Duodenal mucosa (tissue), 2 donors: ENCODE results near the gene PPP1CA.
A peak's percentile ranks its signal among the peaks of the same experiment; 100 is the strongest.

Experiments used
- H3K27ac ChIP-seq: one replicate; pipeline ENCODE4 v1.7.0; 2013; ENCODE audit warnings: low read depth, low read length
- H3K27me3 ChIP-seq, 2 donors: one replicate each; pipeline ENCODE4 v1.7.0; 2013; ENCODE audit warnings: low read length in 2 of 2, control low read depth in 1 of 2; ENCODE audit not compliant: insufficient read depth in 2 of 2, control insufficient read depth in 1 of 2
- H3K36me3 ChIP-seq, 2 donors: one replicate each; pipeline ENCODE4 v1.7.0; 2013; ENCODE audit warnings: low read length in 2 of 2, control low read depth in 1 of 2; ENCODE audit not compliant: insufficient read depth in 2 of 2, control insufficient read depth in 1 of 2
- H3K4me1 ChIP-seq, 2 donors: one replicate each; pipeline ENCODE4 v1.7.0; 2013; ENCODE audit warnings: low read length in 2 of 2, control low read depth in 1 of 2; ENCODE audit not compliant: insufficient read depth in 2 of 2, control insufficient read depth in 1 of 2
- H3K4me3 ChIP-seq, 2 donors: one replicate each; pipeline ENCODE4 v1.7.0; 2013; ENCODE audit warnings: low read length in 2 of 2, low read depth in 1 of 2
- H3K9ac ChIP-seq, 2 donors: one replicate each; pipeline ENCODE4 v1.7.0; 2013; ENCODE audit warnings: low read length in 2 of 2, low read depth in 1 of 2
- H3K9me3 ChIP-seq, 2 donors: one replicate each; pipeline ENCODE4 v1.7.0; 2013; ENCODE audit warnings: low read length in 2 of 2, control low read depth in 1 of 2; ENCODE audit not compliant: control insufficient read depth in 1 of 2

Gene PPP1CA

DNA sequence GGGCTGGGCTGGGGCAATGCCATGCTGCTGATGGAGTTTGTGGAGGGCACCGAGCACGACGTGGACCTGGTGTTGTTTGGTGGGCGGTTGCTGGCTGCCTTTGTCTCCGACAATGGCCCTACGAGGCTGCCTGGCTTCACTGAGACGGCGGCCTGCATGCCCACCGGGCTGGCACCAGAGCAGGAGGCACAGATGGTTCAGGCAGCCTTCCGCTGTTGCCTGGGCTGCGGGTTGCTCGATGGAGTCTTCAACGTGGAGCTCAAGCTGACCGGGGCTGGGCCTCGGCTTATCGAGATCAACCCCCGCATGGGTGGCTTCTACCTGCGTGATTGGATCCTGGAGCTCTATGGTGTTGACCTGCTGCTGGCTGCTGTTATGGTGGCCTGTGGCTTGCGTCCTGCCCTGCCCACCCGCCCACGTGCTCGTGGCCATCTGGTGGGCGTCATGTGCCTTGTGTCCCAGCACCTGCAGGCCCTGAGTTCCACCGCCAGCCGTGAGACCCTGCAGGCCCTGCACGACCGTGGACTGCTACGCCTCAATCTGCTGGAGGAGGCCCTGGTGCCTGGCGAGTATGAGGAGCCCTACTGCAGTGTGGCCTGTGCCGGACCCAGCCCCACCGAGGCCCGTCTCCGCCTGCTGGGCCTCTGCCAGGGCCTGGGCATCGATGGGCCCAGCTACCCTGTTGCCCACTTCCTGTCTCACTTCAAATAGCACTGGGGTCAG, 22.4 kb upstream of the PPP1CA start:
- no peak overlapping the region for H3K27ac ChIP-seq
- H3K36me3 ChIP-seq: no peaks in the 10 kb centered on the region
- peaks cover 7 to 28% of the 10 kb centered on the region in 2 donors for H3K4me1 ChIP-seq
- no peaks in the 10 kb centered on the region for H3K27me3 ChIP-seq
- no peak overlapping the region for H3K9ac ChIP-seq
- H3K9me3 ChIP-seq: no peaks in the 10 kb centered on the region
- no peak overlapping the region for H3K4me3 ChIP-seq

DNA sequence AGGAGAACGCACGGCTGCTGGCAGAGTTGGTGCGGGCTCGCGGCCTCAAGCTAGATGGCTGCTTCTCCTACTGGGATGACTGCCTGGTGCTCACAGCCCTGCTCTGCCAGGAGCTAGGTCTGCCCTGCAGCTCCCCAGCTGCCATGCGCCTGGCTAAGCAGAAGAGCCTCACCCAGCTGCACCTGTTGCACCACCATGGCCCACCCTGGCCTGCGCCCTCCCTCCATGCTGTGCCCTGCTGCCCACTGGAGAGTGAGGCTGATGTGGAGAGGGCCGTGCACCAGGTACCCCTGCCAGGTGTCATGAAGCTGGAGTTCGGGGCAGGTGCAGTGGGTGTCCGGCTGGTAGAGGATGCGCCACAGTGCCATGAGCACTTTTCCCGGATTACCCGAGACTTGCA, 21.8 kb upstream of the PPP1CA start:
- Histone ChIP-seq H3K27me3 (no peaks in the 10 kb centered on the region), H3K36me3 (no peaks in the 10 kb centered on the region), H3K4me1 (peaks cover 5 to 26% of the 10 kb centered on the region in 2 donors), H3K27ac (no peak overlapping the region), H3K9me3 (no peaks in the 10 kb centered on the region), H3K9ac (no peak overlapping the region), H3K4me3 (no peak overlapping the region)

GRCh38 chr11:67422891-67423290, 21.2 kb upstream of the PPP1CA start:
- Histone ChIP-seq H3K9me3 (no peaks in the 10 kb centered on the region), H3K27ac (no peak overlapping the region), H3K4me1 (peaks cover 5 to 26% of the 10 kb centered on the region in 2 donors)

DNA sequence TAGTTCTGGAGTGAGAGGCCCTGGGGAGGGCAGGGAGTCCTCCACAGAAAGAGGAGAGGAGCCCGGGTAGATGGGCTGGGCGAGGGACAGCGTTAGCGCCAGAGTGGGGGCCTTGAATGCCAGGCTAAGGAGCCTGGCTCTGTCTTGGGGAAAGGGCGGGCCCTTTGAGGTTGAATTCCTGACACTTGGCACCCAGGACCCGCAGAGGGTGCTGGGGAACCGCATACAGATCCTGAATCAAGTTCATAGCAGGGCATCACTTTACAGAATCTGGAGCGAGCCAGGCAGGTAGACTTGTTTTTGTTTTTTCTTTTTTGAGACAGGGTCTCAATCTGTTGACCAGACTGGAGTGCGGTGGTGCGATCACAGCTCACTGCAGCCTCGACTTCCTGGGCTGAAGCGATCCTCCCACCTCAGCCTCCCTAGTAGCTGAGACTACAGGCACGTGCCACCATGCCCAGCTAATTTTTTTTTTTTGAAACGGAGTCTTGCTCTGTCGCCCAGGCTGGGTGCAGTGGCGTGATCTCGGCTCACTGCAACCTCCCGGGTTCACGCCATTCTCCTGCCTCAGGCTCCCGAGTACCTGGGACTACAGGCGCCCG, 19.9 kb upstream of the PPP1CA start:
- Histone ChIP-seq H3K9ac (no peak overlapping the region), H3K9me3 (no peaks in the 10 kb centered on the region), H3K4me3 (peak overlapping the region; percentile 44 to 68), H3K27ac (no peak overlapping the region), H3K36me3 (no peaks in the 10 kb centered on the region), H3K4me1 (peaks cover 9 to 20% of the 10 kb centered on the region in 2 donors), H3K27me3 (no peaks in the 10 kb centered on the region)

More at GRCh38 chr11:67422891-67423290, 21.2 kb upstream of the PPP1CA start:
- Histone ChIP-seq H3K36me3 (no peaks in the 10 kb centered on the region), H3K4me3 (no peak overlapping the region), H3K9ac (no peak overlapping the region), H3K27me3 (no peaks in the 10 kb centered on the region)

DNA sequence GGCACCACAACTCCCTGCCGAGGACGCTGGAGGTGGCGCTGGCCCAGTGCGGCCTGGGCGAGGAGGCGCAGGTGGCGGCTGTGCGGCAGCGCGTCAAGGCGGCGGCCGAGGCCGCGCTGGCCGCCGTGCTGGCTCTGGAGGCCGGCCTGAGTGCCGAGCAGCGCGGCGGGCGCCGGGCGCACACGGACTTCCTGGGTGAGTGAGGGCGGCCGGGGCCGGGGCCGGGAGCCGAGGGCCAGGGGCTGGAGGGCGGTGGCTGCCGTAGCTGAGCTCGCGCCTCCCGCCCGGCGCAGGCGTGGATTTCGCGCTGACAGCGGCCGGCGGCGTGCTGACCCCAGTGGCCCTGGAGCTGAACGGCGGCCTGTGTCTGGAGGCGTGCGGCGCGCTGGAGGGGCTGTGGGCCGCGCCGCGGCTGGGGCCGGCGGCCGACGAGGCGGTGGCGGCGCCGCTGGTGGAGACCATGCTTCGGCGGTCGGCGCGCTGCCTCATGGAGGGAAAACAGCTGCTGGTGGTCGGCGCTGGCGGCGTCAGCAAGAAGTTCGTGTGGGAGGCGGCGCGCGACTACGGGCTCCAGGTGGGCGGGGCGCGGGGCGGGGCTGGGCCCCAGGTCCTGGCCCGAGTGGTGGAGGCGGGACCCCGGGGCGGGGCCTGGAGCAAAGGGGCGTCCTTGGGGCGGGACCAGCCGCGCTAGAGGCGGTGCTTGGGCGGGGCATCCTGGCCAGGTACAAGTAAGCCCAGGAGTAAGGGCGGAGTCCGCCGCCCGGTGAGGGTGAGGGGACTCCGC, 19.2 kb upstream of the PPP1CA start:
- Histone ChIP-seq H3K27me3 (no peaks in the 10 kb centered on the region), H3K27ac (peak overlapping the region; percentile 93), H3K9me3 (no peaks in the 10 kb centered on the region), H3K36me3 (no peaks in the 10 kb centered on the region), H3K4me1 (peaks cover 14 to 20% of the 10 kb centered on the region in 2 donors), H3K4me3 (peak overlapping the region; percentile 67 to 68), H3K9ac (peak overlapping the region; percentile 39 to 60)

DNA sequence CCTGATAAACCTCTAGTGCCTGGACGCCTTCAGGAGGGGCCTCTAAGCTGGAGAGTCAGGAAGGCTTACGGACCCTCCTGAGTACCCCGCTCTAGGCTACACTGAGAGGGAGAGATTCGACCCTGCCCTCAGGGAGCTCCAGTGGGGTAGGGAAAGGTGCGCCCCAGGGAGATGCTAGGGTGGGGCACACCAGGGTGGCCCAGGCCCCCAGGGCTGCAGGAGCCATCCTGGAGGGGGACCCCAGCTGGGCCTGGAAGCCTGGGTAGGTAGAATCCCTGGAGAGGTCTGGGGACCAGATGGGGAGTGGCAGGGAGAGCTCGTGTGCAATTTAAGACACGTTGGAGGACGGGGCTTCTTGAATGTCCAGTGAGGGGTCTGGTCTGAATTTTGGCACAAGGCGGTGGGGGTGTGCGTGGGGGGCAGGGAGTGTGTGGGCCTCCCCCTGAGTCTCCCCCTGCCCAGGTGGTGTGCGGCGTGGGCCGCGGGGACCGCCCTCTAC, 18.5 kb upstream of the PPP1CA start:
- H3K9me3 ChIP-seq: no peaks in the 10 kb centered on the region
- no peaks in the 10 kb centered on the region for H3K27me3 ChIP-seq
- H3K4me3 ChIP-seq: peak overlapping the region; percentile 60 to 67
- peak overlapping the region; percentile 39 to 60 for H3K9ac ChIP-seq
- H3K27ac ChIP-seq: peak overlapping the region; percentile 93
- H3K4me1 ChIP-seq: peaks cover 16 to 21% of the 10 kb centered on the region in 2 donors
- H3K36me3 ChIP-seq: no peaks in the 10 kb centered on the region

DNA sequence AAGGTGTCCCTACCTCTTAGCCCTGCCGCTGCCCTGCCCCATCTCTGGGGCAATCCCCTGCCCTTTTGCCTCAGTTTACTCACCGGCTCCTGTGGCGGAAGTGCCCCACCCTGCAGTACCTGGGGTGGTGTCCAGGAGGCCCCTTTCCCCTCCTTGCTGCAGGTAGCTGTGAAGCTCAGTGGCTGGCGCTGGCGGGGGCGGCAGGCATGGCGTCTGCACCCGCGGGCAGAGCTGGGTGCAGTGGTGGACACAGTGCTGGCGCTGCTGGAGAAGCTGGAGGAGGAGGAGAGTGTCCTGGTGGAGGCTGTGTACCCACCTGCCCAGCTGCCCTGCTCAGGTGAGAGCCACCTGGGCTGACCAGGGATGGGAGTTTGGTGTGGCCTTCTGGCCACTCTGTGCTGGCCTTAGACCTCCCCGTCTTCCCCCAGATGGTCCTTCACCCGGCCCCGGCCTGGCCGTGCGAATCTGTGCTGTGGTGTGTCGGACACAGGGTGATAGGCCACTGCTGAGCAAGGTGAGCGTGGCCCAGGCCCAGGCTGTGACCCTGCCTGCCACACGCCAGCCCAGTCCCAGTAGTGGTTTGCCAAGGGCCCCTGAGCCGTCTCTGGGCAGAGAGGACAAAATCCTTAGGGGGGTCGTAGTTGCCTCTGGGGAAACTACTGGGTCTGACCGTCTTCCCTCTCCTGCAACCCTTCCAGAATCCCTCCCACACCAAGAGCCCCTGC, 17.8 kb upstream of the PPP1CA start:
- Histone ChIP-seq H3K4me3 (no peak overlapping the region), H3K27me3 (no peaks in the 10 kb centered on the region), H3K9me3 (no peaks in the 10 kb centered on the region), H3K4me1 (peaks cover 19 to 27% of the 10 kb centered on the region in 2 donors), H3K9ac (no peak overlapping the region), H3K36me3 (no peaks in the 10 kb centered on the region), H3K27ac (no peak overlapping the region)

DNA sequence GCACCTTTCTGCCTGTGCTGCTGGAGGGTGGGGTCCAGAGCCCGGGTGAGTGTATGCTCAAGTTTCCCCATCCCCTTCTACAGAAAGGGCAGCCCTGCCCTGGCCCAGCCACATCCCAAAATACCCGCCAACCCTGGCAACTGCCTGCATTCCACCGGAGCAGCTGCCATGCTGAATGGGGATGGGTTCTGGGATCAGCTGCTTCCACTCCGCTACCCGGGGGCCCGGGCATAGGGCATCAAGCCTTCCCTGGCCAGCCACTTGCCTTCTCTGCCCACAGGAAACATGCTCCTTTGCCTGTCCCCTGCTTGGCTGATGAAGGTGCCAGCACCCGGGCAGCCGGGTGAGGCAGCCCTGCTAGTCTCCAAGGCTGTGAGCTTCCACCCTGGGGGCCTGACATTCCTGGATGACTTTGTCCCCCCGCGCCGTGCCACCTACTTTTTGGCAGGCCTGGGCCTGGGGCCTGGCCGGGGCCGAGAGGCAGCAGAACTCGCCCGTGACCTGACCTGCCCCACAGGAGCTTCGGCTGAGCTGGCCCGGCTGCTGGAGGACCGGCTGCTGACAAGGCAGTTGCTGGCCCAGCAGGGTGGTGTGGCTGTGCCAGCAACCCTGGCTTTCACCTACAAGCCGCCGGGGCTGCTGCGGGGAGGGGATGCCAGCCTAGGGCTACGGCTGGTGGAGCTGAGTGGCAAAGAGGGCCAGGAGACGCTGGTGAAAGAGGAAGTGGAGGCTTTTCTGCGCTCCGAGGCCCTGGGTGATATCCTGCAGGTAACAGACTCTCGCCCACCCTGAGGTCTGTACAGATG, 17.0 kb upstream of the PPP1CA start:
- Histone ChIP-seq H3K4me1 (peaks cover 19 to 27% of the 10 kb centered on the region in 2 donors), H3K36me3 (no peaks in the 10 kb centered on the region), H3K27ac (no peak overlapping the region), H3K27me3 (no peaks in the 10 kb centered on the region), H3K4me3 (no peak overlapping the region), H3K9me3 (no peaks in the 10 kb centered on the region), H3K9ac (no peak overlapping the region)

DNA sequence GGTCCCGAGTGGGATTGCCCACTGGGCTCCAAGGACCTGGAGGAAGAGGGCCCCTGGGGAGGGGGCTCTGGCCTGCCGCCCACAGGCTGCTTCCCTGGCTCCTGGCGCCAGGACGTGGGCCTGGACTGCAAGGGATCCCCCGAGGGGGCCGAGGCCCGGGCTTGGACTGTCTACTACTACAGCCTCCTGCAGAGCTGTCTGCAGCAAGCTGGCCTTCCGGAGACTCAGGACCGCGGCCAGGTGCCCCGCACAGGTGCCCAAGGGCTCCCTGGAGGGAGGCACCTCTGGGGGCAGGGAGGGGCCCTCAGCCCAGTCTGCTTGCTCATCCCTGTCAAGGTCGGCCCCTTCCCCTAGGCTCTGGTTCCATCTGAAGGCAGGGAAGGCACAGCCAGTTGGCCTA, 15.8 kb upstream of the PPP1CA start:
- Histone ChIP-seq H3K27ac (no peak overlapping the region), H3K4me3 (no peak overlapping the region), H3K4me1 (peaks cover 19 to 27% of the 10 kb centered on the region in 2 donors), H3K9me3 (no peaks in the 10 kb centered on the region), H3K27me3 (no peaks in the 10 kb centered on the region), H3K9ac (no peak overlapping the region), H3K36me3 (no peaks in the 10 kb centered on the region)
